Endothelial cell of umbilical vein (primary cell): ENCODE results near the gene ADAMTSL3.

Experiments
- CTCF ChIP-seq, 2 donors: IDR thresholded peaks; 1 replicate in 1 of 2; 2 replicates in 1 of 2; pipeline ENCODE4 v1.5.1; 2011; ENCODE audit warnings: low read length in 2 of 2, mild to moderate bottlenecking in 2 of 2, moderate library complexity in 2 of 2, control low read depth in 1 of 2, inconsistent platforms in 1 of 2, low read depth in 1 of 2; ENCODE audit not compliant: insufficient read depth in 1 of 2; ENCODE audit errors: extremely low read depth in 1 of 2
- EZH2 ChIP-seq: IDR thresholded peaks from 2 replicates; pipeline ENCODE4 v1.6.1; 2012; ENCODE audit warnings: borderline replicate concordance, low read depth, mild to moderate bottlenecking, moderate library complexity, low read length, inconsistent platforms; ENCODE audit not compliant: severe bottlenecking
- JUN ChIP-seq: IDR thresholded peaks from 2 replicates; pipeline ENCODE4 v1.6.1; 2011; ENCODE audit warnings: borderline replicate concordance, low read depth; ENCODE audit not compliant: insufficient read length, insufficient read depth
- MYC ChIP-seq: IDR thresholded peaks from one replicate; pipeline ENCODE4 v1.6.1; 2011; ENCODE audit warnings: mild to moderate bottlenecking, low read depth, low read length
- POLR2A ChIP-seq: IDR thresholded peaks from 2 replicates; pipeline ENCODE4 v1.6.1; 2012; ENCODE audit warnings: low read depth, mild to moderate bottlenecking, control low read depth, low read length

DNA sequence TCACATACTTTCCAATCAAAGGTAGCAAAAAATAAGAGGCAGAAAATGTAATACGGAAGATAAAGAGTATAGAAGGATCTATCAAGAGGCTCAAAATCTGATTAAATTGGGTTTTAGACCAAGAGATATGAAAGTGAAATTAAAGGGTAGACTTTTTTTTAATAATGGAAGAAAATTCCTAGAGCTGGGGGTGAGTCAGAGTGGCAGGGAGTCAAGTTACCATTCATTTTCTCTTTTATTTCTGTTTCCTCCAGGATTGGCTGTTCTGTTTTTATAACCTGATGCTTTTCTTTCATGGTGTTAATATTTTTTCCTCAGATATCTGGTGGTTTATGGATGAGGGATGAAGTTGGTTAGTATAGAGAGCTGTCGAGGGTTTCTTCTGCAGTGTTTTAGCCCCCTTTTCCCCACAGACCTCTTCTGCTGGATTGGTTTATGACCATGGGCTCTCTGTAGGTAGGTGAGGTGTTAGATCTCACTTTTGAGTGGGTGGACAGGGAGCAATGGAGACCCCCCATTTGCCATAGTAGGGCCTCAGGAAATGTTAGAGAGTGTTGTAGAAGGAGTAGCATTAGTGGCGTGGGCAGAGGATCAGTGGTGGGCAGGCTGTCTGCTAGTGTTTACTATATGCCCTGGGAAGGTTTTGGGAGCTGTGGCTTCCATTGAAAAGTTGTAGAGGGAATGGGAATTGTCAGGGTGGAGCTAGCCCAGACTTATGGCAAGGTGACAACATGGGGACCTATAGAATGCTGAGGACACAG lies 380.1 kb downstream of the ADAMTSL3 start:
- TF ChIP-seq JUN = no peak
- TF ChIP-seq EZH2 = no peak
- no peak for TF ChIP-seq MYC
- TF ChIP-seq POLR2A = no peak
- TF ChIP-seq CTCF (IDR thresholded peaks at IDR 0.05; ENCODE audit: extremely low read depth in 1 of 2, insufficient read depth in 1 of 2, low read depth in 1 of 2, low read length in 2 of 2) = no peak
